RWPE2 (cell line): ENCODE measurements around the gene MEPE.

ENCODE experiments used
- ATAC-seq: fragments of 200-7000 bp; cut with Tn5 transposase; 3 replicates; pipeline ENCODE4 v1.9.1; 2021; ENCODE audit warnings: low read depth
- DNase-seq: peaks from one replicate; pipeline ENCODE4 v3.0.0-alpha.2; 2020; ENCODE audit warnings: low spot score
- H3K27ac ChIP-seq: fragments of 450-650 bp; 2 replicates; pipeline ENCODE4 v1.5.1; 2017; ENCODE audit warnings: mild to moderate bottlenecking; ENCODE audit not compliant: poor library complexity, severe bottlenecking
- H3K27me3 ChIP-seq: fragments of 250-450 bp; sonication (Bioruptor Pico); 2 replicates; pipeline ENCODE4 v1.5.1; 2021; ENCODE audit warnings: mild to moderate bottlenecking, moderate library complexity; ENCODE audit not compliant: insufficient read depth, poor library complexity, severe bottlenecking
- H3K36me3 ChIP-seq: fragments of 250-450 bp; sonication (Bioruptor Pico); 2 replicates; pipeline ENCODE4 v1.5.1; 2020; ENCODE audit warnings: low read depth, mild to moderate bottlenecking, moderate library complexity
- H3K4me1 ChIP-seq: fragments of 250-450 bp; sonication (Bioruptor Pico); 2 replicates; pipeline ENCODE4 v1.5.1; 2021; ENCODE audit warnings: mild to moderate bottlenecking, moderate library complexity; ENCODE audit not compliant: insufficient read depth, poor library complexity, severe bottlenecking
- H3K4me3 ChIP-seq: fragments of 250-450 bp; sonication (Bioruptor Pico); 2 replicates; pipeline ENCODE4 v1.5.1; 2021; ENCODE audit warnings: mild to moderate bottlenecking, moderate library complexity; ENCODE audit not compliant: severe bottlenecking
- H3K9me3 ChIP-seq: fragments of 250-450 bp; sonication (Bioruptor Pico); 2 replicates; pipeline ENCODE4 v1.5.1; 2021; ENCODE audit warnings: mild to moderate bottlenecking, moderate library complexity; ENCODE audit not compliant: severe bottlenecking
- CTCF ChIP-seq: fragments of 450-650 bp; IDR thresholded peaks from one replicate; pipeline ENCODE4 v1.5.1; 2017; ENCODE audit warnings: mild to moderate bottlenecking, moderate library complexity; ENCODE audit not compliant: poor library complexity, severe bottlenecking

Gene MEPE

GRCh38 chr4:87832669-87833068, at the start of gene MEPE:
Gene MEPE (plus strand): TSS chr4:87832969. CDS start chr4:87834715, 1,746 bp downstream.
- no peak for ATAC-seq
- Histone ChIP-seq H3K27me3 (no peaks in the 10 kb centered on the region), H3K36me3 (no peaks in the 10 kb centered on the region), H3K4me1 (no peaks in the 10 kb centered on the region), H3K9me3 (no peaks in the 10 kb centered on the region), H3K4me3 (no peak within 1 kb of the TSS), H3K27ac (no peak within 1 kb of the TSS)
- no peak for TF ChIP-seq CTCF
- no peak for DNase-seq

- no peak for TF ChIP-seq CTCF
- Histone ChIP-seq H3K27me3 (no peaks in the 10 kb centered on the region), H3K9me3 (no peaks in the 10 kb centered on the region), H3K27ac (no peak overlapping the region), H3K36me3 (no peaks in the 10 kb centered on the region), H3K4me3 (no peak overlapping the region), H3K4me1 (no peaks in the 10 kb centered on the region)
- no peak for DNase-seq
- ATAC-seq, result no peak
These were observed 49.0 kb upstream of the MEPE start for GRCh38 chr4:87783781-87784180.

- no peaks in the 10 kb centered on the region for H3K27me3 ChIP-seq
- H3K27ac ChIP-seq, result no peak overlapping the region
- no peak overlapping the region for H3K4me3 ChIP-seq
- no peaks in the 10 kb centered on the region for H3K9me3 ChIP-seq
- H3K36me3 ChIP-seq, result no peaks in the 10 kb centered on the region
- DNase-seq (no peak), ATAC-seq (no peak)
- H3K4me1 ChIP-seq, result no peaks in the 10 kb centered on the region
- TF ChIP-seq CTCF, result no peak
These were observed 46.8 kb upstream of the MEPE start for GRCh38 chr4:87785731-87786509.

- TF ChIP-seq CTCF, result no peak
- H3K4me1 ChIP-seq, result no peaks in the 10 kb centered on the region
- ATAC-seq, result no peak
- no peak within 1 kb of the TSS for H3K4me3 ChIP-seq
- H3K27ac ChIP-seq, result no peak within 1 kb of the TSS
- no peak for DNase-seq
- no peaks in the 10 kb centered on the region for H3K36me3 ChIP-seq
- no peaks in the 10 kb centered on the region for H3K27me3 ChIP-seq
- no peaks in the 10 kb centered on the region for H3K9me3 ChIP-seq
These were observed 33.3 kb upstream of the MEPE start, which contains the start of gene IBSP for GRCh38 chr4:87799301-87800113. Gene IBSP (plus strand): TSS chr4:87799554. CDS start chr4:87802362, 2,808 bp downstream.
